RWPE1 (cell line): ENCODE data around the gene MYCBP2.
"Not testable (repeated sequence)": the region's sequence is repeated elsewhere in the genome, so short reads cannot be mapped to it uniquely, and the experiment has no call there.

Experiments used
- CTCF ChIA-PET: fragments of 350-600 bp; sonication (Branson Sonifier 250); formaldehyde crosslinking; extraction: SDS; loops from one replicate; lab custom pipeline; 2021; lab: Yijun Ruan, JAX
- POLR2A ChIA-PET: fragments of 400-600 bp; formaldehyde crosslinking; extraction: SDS; loops from one replicate; lab custom pipeline; 2020; ENCODE audit warnings: antibody characterized with exemption; ENCODE audit not compliant: low non-redundant PET; lab: Yijun Ruan, JAX
- DNase-seq: peaks from one replicate; pipeline ENCODE4 v3.0.0; 2012; ENCODE audit warnings: low spot score
- H3K27ac ChIP-seq: fragments of 450-650 bp; 2 replicates; pipeline ENCODE4 v1.5.1; 2017
- CTCF ChIP-seq: fragments of 450-650 bp; conservative IDR thresholded peaks from 2 replicates; pipeline ENCODE4 v1.5.1; 2017; ENCODE audit warnings: low read depth, mild to moderate bottlenecking

MYCBP2 gene

GRCh38 chr13:77222000-77222690, 104.7 kb downstream of the MYCBP2 start:
- H3K27ac ChIP-seq: no peak overlapping the region
- ChIA-PET CTCF (no interaction called here), POLR2A (no interaction called here)
- no peak for DNase-seq
- no peak for TF ChIP-seq CTCF

GRCh38 chr13:77219401-77219800, 107.5 kb downstream of the MYCBP2 start:
- ChIA-PET CTCF (no interaction called here), POLR2A (no interaction called here)
- no peak overlapping the region for H3K27ac ChIP-seq
- TF ChIP-seq CTCF: no peak
- DNase-seq: no peak

GRCh38 chr13:77218274-77218673, 108.6 kb downstream of the MYCBP2 start:
- ChIA-PET CTCF (no interaction called here), POLR2A (no interaction called here)
- no peak overlapping the region for H3K27ac ChIP-seq
- no peak for DNase-seq
- no peak for TF ChIP-seq CTCF

- POLR2A ChIA-PET: no interaction called here
- no peak overlapping the region for H3K27ac ChIP-seq
- CTCF ChIA-PET: no interaction called here
- no peak for DNase-seq
- TF ChIP-seq CTCF: no peak
These were observed 111.4 kb downstream of the MYCBP2 start for GRCh38 chr13:77215543-77215942.

- ChIA-PET CTCF (no interaction called here), POLR2A (no interaction called here)
- no peak for TF ChIP-seq CTCF
- no peak overlapping the region for H3K27ac ChIP-seq
- DNase-seq: no peak
These were observed 113.2 kb downstream of the MYCBP2 start for GRCh38 chr13:77213644-77214043.

GRCh38 chr13:77207943-77208342, 119.0 kb downstream of the MYCBP2 start:
- ChIA-PET CTCF (no interaction called here), POLR2A (no interaction called here)
- peak; percentile 1 for DNase-seq
- no peak overlapping the region for H3K27ac ChIP-seq
- TF ChIP-seq CTCF: no peak

GRCh38 chr13:77198995-77199394, 127.9 kb downstream of the MYCBP2 start:
- CTCF ChIA-PET, POLR2A ChIA-PET, H3K27ac ChIP-seq, DNase-seq: not testable (repeated sequence)
